Activated CD8-positive, alpha-beta memory T cell treated with anti-CD3 and anti-CD28 coated beads for 36 hours (primary cell): ENCODE results near the gene RBM10. TPM values are rescaled to one million over a fixed set of nuclear protein-coding genes. Genes with fewer than 3 reads are reported as not detected.

ENCODE experiments used
- CTCF ChIA-PET: fragments of 350-600 bp; sonication (Branson Sonifier 250); formaldehyde crosslinking; loops from one replicate; lab custom pipeline; 2021; ENCODE audit warnings: antibody characterized with exemption; lab: Charles Lee
- POLR2A ChIA-PET: fragments of 350-600 bp; sonication (Branson Sonifier 250); formaldehyde crosslinking; loops from one replicate; lab custom pipeline; 2021; ENCODE audit warnings: antibody characterized with exemption; lab: Charles Lee
- total RNA-seq, 2 experiments: library from RNA; stranded (reverse); gene quantifications; one replicate each; pipeline ENCODE4 v1.2.3, GENCODE V29; 2021

Gene RBM10
- total RNA-seq, 2 experiments from 2014 or later, result 67.1 to 68.1 TPM

GRCh38 chrX:47146121-47146935 is 1.3 kb downstream of the RBM10 start:
- ChIA-PET CTCF (no interaction called here), POLR2A (no interaction called here)

DNA sequence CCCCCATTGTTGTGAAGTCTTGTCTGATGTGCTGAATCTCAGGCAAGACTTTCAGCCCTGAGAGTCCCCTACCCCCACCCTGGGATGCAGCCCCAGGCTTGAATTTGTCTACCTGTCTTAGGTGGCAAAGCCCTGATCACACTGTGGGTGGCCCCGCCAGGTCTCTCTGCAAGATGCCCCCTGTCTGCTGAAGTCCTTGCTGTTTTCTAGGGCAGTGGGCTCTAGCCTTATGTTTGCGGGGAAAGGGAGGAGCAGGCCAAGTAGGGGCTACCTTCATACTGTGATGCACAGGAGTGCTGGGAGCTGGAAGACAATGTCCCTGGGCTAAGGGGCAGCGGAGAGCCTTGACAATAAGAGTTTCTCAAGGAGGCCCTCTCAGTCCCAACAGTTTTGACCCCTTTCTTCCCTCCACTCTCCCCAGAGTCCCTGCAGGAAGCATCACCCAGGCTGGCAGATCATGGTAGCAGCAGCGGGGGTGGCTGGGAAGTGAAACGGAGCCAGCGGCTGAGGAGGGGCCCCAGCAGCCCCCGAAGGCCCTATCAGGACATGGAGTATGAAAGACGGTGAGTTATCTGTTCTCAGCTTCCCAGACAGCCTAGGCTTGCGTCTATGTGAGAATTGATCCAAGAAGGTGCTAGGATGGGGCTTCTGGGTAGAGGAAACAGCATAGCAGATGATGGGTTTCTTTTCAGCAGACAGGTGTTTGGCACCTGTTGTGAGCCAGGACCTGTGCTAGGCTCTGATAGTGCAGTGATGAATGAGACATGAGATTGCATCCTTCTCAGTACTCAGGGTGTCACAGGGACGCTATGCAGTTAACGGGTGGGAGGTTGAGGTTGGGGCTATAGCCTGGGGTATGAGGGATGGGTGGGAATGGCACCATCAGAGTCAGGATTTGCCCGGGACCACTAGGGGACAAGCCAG is 2.2 kb downstream of the RBM10 start:
- CTCF ChIA-PET, result no interaction called here

GRCh38 chrX:47148946-47149345 is 3.9 kb downstream of the RBM10 start:
- POLR2A ChIA-PET, result no interaction called here
- CTCF ChIA-PET, result no interaction called here

More for the DNA sequence above, 2.2 kb downstream of the RBM10 start:
- POLR2A ChIA-PET, result no interaction called here

DNA sequence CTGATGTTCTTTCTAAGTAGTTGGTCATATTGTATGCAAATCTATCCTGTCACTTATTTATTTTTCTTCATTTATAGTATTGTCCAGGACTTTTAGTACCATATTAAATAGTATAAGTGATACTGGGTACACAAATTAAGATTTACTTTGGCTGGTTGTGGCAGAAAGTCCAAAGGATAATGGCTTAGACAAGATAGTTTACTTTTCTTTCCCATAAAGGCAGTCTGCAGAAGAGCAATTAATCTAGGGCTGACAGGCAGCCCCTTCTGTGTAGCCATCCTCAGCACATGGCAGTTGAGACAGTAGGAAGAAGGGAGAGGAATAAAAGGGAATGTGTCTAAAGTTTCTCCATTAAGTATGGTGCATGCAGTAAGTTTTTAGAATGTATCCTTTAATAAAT is 6.4 kb downstream of the RBM10 start:
- ChIA-PET CTCF (interaction anchor here (0.6 kb wide), 1 partner anchor 277 kb away, joined by 3 read pairs; no protein-coding TSS in a partner anchor), POLR2A (no interaction called here)

- CTCF ChIA-PET, result no interaction called here
- POLR2A ChIA-PET, result interaction anchor here (0.6 kb wide), 1 partner anchor 218 kb away, joined by 12 read pairs; no protein-coding TSS in a partner anchor
These were observed 11.8 kb downstream of the RBM10 start for GRCh38 chrX:47156611-47157520.

DNA sequence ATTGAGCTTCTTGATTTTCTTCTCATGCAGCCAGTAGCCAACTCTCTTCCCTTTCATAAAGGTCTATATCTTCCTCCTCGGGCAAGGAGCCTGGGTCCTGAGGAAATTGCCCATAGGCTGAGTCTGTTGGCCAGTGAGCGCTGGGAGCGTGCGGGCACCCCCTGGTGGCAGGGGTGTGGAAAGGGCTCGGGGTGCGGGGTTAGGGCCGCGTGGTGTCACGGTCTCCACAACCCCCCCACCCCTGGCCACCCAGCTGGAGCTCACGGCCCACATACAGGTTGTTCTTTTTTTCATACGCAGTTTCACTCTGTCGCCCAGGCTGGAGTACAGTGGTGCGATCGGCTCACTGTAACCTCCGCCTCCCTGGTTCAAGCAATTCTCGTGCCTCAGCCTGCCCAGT is 13.1 kb downstream of the RBM10 start:
- POLR2A ChIA-PET, result interaction anchor here (0.5 kb wide), 1 partner anchor 28 kb away, joined by 6 read pairs; no protein-coding TSS in a partner anchor
- CTCF ChIA-PET, result interaction anchor here (0.8 kb wide), 1 partner anchor 14 kb away, joined by 4 read pairs; no protein-coding TSS in a partner anchor

- ChIA-PET CTCF (no interaction called here), POLR2A (interaction anchor here (0.5 kb wide), 1 partner anchor 27 kb away, joined by 6 read pairs; no protein-coding TSS in a partner anchor)
These were observed 13.8 kb downstream of the RBM10 start for GRCh38 chrX:47158781-47159180.

GRCh38 chrX:47160781-47161180 is 15.8 kb downstream of the RBM10 start:
- POLR2A ChIA-PET, result no interaction called here

GRCh38 chrX:47162927-47163583 is 18.0 kb downstream of the RBM10 start:
- CTCF ChIA-PET, result no interaction called here

More at GRCh38 chrX:47160781-47161180, 15.8 kb downstream of the RBM10 start:
- CTCF ChIA-PET, result no interaction called here

GRCh38 chrX:47164420-47164819 is 19.4 kb downstream of the RBM10 start:
- ChIA-PET POLR2A (interaction anchor here (0.6 kb wide), 1 partner anchor 217 kb away, joined by 5 read pairs; no protein-coding TSS in a partner anchor), CTCF (interaction anchor here (0.7 kb wide), 1 partner anchor 12 kb away, joined by 3 read pairs; no protein-coding TSS in a partner anchor)

More at GRCh38 chrX:47162927-47163583, 18.0 kb downstream of the RBM10 start:
- POLR2A ChIA-PET, result no interaction called here

DNA sequence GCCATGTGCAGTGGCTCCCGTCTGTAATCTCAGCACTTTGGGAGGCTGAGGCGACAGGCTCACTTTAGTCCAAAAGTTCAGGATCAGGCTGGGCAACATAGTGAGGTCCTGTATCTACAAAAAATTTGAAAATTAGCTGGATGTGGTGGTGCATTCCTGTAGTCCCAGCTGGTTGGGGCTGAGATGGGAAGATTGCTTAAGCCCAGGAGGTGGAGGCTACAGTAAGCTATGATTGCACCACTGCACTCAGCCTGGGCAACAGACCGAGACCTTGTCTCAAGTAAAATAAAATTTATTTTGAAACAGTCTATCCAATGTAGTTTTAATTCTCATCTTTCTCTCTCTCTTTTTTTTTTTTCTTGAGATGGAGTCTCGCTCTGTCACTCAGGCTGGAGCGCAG is 21.1 kb downstream of the RBM10 start:
- POLR2A ChIA-PET, result no interaction called here
- CTCF ChIA-PET, result no interaction called here

GRCh38 chrX:47168495-47169073 is 23.6 kb downstream of the RBM10 start:
- ChIA-PET CTCF (no interaction called here), POLR2A (no interaction called here)

- ChIA-PET POLR2A (no interaction called here), CTCF (no interaction called here)
These were observed 24.3 kb downstream of the RBM10 start for GRCh38 chrX:47169273-47169672.

DNA sequence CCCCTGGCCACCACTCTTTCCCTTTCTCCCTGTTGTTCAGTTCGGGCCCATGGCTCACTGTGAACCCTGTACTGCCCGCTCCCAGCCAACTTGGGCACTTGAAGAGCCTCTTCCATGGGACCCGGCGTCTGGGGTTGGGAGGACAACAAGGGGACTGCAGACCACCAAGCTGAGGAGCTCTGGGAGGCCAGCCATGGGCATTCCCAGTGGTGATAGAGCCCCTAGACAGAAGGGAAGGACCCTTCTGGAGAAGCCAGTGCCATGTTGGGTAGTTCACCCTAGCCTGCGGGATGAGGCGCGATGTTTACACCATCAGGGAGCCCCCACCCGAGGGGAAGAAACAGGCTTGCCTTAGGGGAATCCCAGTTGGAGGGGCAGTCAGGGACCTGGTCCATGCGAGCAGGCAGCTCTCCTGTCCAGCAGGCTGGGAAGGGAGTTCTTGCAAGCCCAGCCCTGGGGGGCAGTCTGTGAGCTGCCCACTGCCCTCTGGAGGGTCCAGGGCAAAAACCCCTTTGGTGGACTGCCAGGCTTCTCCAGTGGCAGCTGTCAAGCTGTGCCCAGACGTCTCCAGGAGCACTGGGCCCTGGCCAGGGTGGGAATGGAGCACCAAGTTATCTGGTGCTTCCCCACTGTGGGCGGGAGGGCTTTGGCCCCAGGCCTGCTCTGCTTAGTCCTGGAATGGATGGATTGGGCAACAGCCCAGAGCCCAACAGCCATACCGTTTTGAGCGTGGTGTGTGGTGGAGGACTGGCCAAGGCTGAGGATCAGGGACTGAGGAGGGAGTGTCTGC is 24.9 kb downstream of the RBM10 start:
- CTCF ChIA-PET, result no interaction called here
- POLR2A ChIA-PET, result no interaction called here

- CTCF ChIA-PET, result interaction anchor here (1.3 kb wide), 1 partner anchor 13 kb away, joined by 4 read pairs; no protein-coding TSS in a partner anchor
- POLR2A ChIA-PET, result no interaction called here
These were observed 26.1 kb downstream of the RBM10 start for GRCh38 chrX:47170861-47171692.

- POLR2A ChIA-PET, result no interaction called here
These were observed 27.0 kb downstream of the RBM10 start for GRCh38 chrX:47171996-47172395.

More at GRCh38 chrX:47171996-47172395, 27.0 kb downstream of the RBM10 start:
- CTCF ChIA-PET, result interaction anchor here (1.3 kb wide), 1 partner anchor 14 kb away, joined by 4 read pairs; no protein-coding TSS in a partner anchor
